GM11168 (cell line): ENCODE measurements around the gene KRTDAP.

Experiments
- in situ Hi-C: fragments of 300-500 bp; cut with MboI; formaldehyde crosslinking; loops from one replicate; pipeline ENCODE4 v1.12.0; 2022; ENCODE audit warnings: low sequenced_read_pairs; ENCODE audit not compliant: unreplicated experiment

The KRTDAP gene

DNA sequence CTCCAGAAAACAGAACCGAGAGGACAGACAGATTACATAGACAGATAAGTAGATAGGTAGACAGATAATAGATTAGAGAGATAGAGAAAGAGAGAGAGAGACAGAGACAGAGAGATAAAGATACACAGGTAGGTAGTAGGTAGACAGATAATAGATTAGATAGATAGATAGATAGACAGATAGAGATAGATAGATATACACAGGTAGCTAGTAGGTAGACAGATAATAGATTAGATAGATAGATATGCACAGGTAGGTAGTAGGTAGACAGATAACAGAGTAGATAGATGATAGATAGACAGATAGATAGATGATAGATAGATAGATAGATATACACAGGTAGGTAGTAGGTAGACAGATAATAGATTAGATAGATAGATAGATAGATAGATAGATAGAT lies 32.1 kb downstream of the KRTDAP start:
- in situ Hi-C loops = no loop called here

DNA sequence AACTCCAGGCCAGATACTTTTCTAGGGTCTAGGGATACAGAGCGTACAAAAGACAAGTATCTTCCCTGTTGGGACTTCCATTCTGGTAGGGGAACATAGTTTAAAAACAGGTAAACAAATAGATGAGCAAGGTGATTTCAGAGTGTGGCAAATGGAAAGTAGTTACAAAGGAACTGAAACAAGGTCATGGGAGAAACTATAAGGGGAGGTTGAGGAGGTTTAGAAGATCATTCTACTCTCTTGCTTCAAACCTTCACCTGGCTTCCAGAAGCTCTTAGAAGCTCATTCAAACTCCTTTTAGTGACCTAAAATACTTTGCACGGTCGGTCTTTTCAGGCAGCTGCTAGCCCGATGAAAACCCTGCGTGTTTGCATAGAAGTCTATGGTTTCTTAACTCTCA lies 33.1 kb downstream of the KRTDAP start:
- in situ Hi-C loops = no loop called here

DNA sequence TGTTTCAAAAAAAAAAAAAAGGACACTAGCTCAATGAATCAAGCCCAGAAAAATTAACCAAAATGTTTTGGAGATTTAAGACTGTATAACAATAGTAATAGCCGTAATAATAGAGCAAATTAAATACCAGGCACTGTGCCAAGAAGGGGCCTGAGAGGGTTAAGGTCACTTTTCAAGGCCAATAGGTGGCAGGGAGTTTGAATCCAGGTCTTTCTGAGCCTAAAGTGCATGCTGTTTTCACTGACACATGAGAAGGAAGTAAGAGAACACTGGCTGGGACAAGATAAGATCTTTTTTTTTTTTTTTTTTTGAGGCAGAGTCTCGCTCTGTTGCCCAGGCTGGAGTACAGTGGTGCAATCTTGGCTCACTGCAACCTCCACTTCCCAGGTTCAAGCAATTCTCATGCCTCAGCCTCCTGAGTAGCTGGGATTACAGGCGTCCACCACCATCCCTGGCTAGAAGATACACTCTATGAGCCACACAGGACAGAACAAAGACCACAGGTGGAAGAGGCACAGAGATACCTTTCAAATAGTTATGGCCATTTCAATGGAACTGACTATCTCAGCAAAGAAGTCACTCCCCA lies 34.6 kb downstream of the KRTDAP start:
- in situ Hi-C loops = no loop called here

DNA sequence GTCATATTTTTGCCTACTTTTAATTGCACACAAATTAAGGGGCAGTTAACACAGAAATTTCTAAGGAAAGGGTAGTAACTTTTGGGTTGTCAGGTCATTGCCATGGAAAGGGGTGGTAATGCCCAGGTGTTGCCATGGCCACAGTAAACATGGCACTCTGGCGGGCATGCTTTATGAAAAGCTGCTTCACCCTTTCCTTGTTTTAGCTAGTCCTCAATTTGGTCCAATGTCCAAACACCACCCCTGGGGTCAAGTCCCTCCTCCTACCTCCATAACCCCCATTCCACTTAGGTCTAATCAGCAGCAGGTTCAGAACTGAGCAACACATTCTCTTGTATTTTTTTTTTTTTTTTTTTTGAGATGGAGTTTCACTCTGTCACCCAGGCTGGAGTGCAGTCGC lies 35.6 kb downstream of the KRTDAP start:
- in situ Hi-C loops = no loop called here

DNA sequence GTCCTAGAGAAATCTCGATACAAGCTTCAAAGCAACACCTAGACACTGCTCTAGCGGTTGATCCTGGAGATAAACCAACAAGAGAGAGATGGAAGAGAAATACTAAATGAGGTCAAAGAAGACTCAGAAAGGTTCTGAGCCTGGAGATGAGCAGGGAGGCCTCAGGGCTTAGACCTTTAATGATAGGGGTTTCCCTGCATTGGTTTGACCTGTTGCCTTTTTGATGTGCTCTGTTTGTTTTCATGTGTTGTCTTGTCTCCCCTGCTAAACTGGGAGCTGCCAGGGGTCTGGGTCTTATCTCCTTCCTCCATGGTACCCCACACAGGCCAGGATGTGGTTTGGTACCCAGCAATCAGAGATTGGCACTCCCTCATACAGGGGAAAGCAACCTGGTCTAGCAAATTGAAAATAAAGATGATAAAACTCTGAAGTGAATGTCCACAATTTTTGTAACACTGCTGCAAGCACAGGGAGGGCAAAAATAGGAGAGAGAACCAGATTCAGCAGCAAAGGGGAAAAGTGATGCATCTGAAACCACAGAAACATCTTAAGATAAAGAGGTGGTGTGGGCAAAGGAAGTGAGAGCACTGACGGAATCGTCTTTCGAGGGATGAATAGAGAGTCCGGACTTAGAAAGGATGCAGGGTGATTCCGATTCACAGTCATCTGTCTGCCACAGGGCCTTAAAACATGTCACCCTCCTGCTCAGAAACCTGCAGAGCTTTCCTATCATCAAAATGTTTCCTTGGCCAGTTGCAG lies 38.7 kb downstream of the KRTDAP start:
- in situ Hi-C loops = no loop called here

DNA sequence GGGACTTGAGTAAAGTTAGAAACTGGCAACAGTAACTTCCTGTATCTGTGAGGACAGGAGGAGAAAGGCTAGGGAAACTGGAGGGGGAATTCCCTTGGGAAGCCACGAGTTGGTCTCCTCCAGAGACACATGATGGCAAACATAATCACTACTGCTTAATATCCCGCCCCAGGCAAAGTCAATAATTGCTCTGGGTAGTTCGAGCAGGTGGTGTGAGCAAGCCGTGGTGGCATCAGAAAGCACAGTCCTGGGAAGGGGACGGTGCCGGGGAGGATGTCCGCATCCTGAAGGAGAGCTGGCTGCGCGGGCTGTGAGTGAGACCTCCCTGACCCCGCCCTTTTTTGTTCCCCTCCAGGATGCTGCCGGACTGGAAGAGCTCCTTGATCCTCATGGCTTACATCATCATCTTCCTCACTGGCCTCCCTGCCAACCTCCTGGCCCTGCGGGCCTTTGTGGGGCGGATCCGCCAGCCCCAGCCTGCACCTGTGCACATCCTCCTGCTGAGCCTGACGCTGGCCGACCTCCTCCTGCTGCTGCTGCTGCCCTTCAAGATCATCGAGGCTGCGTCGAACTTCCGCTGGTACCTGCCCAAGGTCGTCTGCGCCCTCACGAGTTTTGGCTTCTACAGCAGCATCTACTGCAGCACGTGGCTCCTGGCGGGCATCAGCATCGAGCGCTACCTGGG lies 40.8 kb downstream of the KRTDAP start:
- in situ Hi-C loops = no loop called here

DNA sequence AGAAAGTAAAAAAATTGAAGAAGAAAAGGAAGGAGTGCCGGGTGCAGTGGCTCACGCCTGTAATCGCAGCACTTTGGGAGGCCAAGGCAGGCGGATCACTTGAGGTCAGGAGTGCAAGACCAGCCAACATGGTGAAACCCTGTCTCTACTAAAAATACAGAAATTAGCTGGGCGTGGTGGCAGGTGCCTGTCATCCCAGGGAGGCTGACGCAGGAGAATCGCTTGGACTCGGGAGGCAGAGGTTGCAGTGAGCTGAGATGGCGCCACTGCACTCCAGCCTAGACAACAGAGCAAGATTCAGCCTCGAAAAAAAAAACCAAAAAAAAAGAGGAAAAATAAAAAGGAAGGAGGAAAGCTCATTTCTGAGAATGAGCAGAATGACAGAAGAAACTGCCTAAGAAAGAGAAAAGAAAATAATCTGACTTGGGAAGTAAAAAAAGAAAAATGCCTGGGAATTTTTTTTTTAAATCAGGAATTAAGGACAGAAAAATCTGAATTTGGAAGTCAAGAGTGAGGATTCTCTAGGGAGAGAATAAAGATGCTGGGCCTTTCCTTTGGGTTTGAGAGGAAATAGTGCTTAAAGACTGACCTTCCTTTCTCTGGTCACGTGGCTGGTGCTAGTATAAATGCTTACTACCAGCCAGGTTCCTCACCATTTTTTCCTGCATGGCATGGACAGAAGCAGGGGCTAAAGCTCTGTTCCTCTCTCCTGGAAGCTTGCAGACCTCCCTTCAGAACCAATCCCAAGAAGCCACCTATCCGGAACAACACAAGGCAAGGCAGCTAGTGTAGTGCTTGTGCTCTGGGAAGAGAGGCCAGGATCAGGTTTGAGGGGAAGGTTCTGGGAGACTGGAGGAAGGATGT lies 42.4 kb downstream of the KRTDAP start, which contains the start of gene FFAR2:
Gene FFAR2 (plus strand): TSS at position 652 of the 864 bp plus-strand sequence. CDS start 1,458 bp downstream, outside the sequence.
- in situ Hi-C loops = no loop called here

DNA sequence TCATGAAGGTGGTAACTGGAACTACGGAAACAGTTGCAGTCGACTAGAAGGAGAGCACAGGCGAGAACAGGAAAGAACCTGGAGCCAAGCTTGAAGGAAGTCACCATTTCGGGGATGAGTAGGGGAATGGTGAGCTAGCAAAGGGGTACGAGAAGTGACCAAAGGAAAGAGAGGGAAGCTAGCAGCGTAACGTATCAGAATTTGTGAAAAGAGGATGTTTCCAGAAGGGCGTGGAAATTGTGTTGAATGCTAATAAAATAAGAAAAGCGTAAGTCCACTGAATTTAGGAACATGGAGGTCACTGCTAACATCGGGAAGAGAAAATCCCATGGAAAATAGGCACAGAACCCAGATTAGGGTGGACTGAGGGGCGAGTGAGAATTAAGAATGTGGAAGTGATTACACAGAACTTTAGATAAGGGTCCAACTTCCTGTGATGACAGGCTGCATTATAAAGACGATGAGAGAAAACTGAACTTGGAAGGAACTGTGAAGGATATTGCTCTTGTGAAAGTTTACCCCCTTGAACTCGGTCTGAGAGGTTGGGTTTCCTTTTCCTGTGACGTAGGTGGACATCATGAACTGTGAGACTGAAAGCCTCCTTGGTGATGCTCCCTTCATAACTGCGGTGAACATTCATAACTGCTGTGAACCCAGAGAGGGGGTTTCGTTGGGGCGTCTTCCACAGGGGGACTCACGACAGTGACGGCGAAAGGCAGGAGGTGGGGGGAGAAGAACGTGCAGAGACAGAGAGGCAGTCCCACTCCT lies 44.3 kb downstream of the KRTDAP start:
- in situ Hi-C loops = no loop called here

DNA sequence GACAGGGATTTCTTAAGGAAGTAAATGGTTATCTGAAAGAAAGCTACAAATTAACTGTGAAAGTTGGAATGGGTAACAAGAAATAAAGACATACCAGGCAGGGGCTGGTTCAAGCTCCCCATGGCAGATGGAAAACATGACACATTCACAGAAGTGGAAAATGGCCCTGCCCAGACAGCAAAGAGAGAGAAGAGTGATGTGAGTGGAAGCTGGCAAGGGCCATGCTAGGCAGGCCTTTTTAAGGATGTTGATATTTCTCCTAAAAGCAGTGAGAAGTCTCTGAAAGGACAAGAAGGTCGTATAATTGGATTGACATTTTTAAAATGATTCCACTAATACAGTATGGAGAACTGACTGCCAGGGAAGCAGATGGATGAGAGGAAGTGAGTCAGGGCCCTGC lies 45.5 kb downstream of the KRTDAP start:
- in situ Hi-C loops = no loop called here

DNA sequence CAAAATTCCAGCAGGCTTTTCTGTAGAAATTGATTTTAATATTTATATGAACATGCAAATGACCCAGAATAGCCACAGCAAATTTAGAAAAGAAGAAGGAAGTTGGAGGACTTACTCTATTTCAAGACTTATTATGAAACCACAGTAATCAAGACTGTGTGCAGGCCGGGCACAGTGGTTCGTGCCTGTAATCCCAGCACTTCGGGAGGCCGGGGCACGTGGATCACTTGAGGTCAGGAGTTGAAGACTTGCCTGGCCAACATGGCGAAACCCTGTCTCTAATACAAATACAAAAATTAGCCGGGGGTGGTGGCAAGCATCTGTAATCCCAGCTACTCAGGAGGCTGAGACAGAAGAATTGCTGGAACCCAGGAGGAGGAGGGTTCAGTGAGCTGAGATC lies 48.2 kb downstream of the KRTDAP start:
- in situ Hi-C loops = no loop called here

DNA sequence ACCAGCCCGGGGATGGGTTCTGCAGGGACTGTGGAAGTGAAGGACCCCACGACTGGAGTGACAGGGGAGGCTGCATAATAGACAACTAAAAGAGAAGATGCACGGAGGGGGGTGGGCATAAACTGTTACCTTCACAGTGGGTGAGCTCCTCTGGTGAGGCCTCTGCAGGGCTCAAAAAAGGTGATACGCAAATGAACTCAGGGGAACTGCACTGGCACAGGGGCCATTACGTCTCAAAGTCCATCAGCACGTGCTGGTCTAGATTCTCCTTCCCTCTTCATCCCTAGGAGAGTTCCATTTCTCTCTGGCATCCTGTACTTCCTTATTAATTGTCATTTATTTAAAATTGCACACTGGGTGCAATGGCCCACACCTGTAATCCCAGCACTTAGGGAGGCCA lies 50.3 kb downstream of the KRTDAP start:
- in situ Hi-C loops = no loop called here

DNA sequence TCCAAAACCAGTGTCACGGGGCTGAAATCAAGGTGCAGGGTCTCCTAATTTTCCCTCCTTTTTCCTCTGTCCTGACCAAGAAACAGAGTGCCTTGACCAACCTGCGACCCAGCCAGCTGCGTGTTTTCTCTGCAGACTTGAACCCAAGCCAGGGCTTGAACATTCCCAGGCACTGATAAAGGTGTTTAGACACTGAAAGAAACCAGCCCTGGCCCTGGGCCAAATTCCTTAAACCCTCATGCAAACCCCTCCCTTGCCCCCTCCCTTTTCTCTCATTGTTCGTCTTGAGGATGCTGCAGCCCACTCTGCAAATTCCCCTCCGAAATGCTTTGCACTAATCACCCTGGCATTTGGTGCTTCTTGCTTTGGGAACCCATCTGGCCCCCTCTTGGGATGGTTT lies 51.7 kb downstream of the KRTDAP start:
- in situ Hi-C loops = no loop called here

DNA sequence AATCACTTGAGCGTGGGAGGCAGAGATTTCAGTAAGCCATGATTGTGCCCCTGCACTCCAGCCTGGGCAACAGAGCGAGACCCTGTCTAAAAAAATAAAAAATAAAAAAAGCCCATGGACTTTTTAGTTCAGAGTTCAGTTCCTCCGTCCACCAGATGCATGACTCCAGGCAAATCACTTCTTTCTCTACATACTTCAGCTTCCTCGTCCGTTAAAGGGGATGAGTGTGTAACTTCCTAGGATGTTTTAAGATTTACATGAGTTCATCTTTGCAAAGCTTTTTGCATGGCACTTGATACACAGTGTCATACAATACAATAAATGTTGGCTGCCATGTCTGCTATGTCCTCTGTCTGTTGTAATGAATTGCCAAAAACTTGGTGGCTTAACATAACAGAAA lies 52.2 kb downstream of the KRTDAP start:
- in situ Hi-C loops = no loop called here

DNA sequence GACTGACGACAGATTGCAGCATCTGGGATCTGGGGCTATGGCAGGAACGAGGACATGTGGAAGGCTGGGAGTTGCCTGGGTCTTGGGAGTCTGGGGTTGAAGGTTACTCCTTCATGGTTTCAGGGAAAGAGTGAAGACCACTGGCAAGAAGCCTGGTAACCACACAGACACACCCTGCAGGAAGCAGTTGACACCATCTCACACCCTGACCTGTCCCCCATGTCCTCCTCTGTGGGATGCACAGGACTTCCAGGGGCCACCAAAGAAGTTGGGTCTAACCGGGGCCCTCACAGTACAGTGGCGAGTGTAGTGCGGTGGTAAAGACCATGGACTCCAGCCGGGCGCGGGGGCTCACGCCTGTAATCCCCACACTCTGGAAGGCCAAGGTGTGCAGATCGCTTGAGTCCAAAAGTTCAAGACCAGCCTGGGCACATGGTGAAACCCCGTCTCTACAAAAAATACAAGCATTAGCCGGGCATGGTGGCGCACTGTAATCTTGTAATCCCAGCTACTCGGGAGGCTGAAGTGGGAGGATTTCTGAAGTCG lies 52.8 kb downstream of the KRTDAP start:
- in situ Hi-C loops = no loop called here
